IMR-90 (cell line): Measurements from ENCODE around the gene TEX48. TPM values are rescaled to one million over a fixed set of nuclear protein-coding genes. Genes with fewer than 3 reads are reported as not detected.

Source experiments
- ATAC-seq: fragments of 200-7000 bp; cut with Tn5 transposase; 2 replicates; pipeline ENCODE4 v1.9.1; 2020; ENCODE audit warnings: low read depth, mild to moderate bottlenecking, moderate library complexity
- BruUV-seq: library from RNA; stranded (reverse); fragments of 400-500 nt; replicated peaks from 2 replicates; lab custom pipeline; 2021; lab: Mats Ljungman, UMichigan
- CTCF ChIA-PET: fragments of 300-600 bp; formaldehyde crosslinking; extraction: SDS; loops from one replicate; lab custom pipeline; 2021; ENCODE audit warnings: antibody characterized with exemption; lab: Yijun Ruan, JAX
- POLR2A ChIA-PET: fragments of 300-600 bp; sonication (Branson Sonifier 250); formaldehyde crosslinking; loops from one replicate; lab custom pipeline; 2022; ENCODE audit warnings: antibody characterized with exemption; ENCODE audit not compliant: unreplicated experiment; lab: Charles Lee
- DNase-seq: peaks from one replicate; pipeline ENCODE4 v3.0.0; 2013
- H2AFZ ChIP-seq: replicated peaks from 2 replicates; pipeline ENCODE3; 2013; ENCODE audit warnings: low read length, mild to moderate bottlenecking; ENCODE audit not compliant: poor library complexity
- H2AK5ac ChIP-seq: 2 replicates; pipeline ENCODE4 v1.6.1; 2013; ENCODE audit warnings: low read depth, low read length, inconsistent platforms
- H2AK9ac ChIP-seq: replicated peaks from 2 replicates; pipeline ENCODE3; 2013; ENCODE audit warnings: mild to moderate bottlenecking, low read depth, low read length, moderate library complexity; ENCODE audit not compliant: poor library complexity
- H2BK120ac ChIP-seq: 2 replicates; pipeline ENCODE4 v1.6.1; 2013; ENCODE audit warnings: low read depth, low read length, inconsistent platforms
- H2BK15ac ChIP-seq: 3 replicates; pipeline ENCODE4 v1.6.1; 2013; ENCODE audit warnings: low read depth, low read length, inconsistent platforms
- H2BK20ac ChIP-seq: 2 replicates; pipeline ENCODE4 v1.6.1; 2013; ENCODE audit warnings: low read depth, mild to moderate bottlenecking, inconsistent platforms, low read length, moderate library complexity
- H2BK5ac ChIP-seq: 2 replicates; pipeline ENCODE4 v1.6.1; 2013; ENCODE audit warnings: mild to moderate bottlenecking, low read depth, low read length, inconsistent platforms; ENCODE audit not compliant: poor library complexity, severe bottlenecking
- H3K14ac ChIP-seq: replicated peaks from 2 replicates; pipeline ENCODE4 v1.6.1; 2013; ENCODE audit warnings: low read depth, low read length, inconsistent platforms
- H3K18ac ChIP-seq: 2 replicates; pipeline ENCODE4 v1.6.1; 2013; ENCODE audit warnings: low read depth, low read length, control low read depth
- H3K23ac ChIP-seq: 2 replicates; pipeline ENCODE4 v1.6.1; 2013; ENCODE audit warnings: low read depth, low read length, inconsistent platforms
- H3K27ac ChIP-seq: 2 replicates; pipeline ENCODE4 v1.5.1; 2013; ENCODE audit warnings: mild to moderate bottlenecking, control low read depth, low read length; ENCODE audit not compliant: insufficient read depth
- H3K27me3 ChIP-seq: 2 replicates; pipeline ENCODE4 v1.6.1; 2013; ENCODE audit warnings: low read length; ENCODE audit not compliant: control insufficient read depth, insufficient read depth
- H3K36me3 ChIP-seq: 2 replicates; pipeline ENCODE4 v1.6.1; 2013; ENCODE audit warnings: low read length, mixed read lengths; ENCODE audit not compliant: control insufficient read depth, insufficient read depth
- H3K4ac ChIP-seq: 2 replicates; pipeline ENCODE4 v1.6.1; 2013; ENCODE audit warnings: low read depth, low read length, inconsistent platforms
- H3K4me1 ChIP-seq: 2 replicates; pipeline ENCODE4 v1.6.1; 2013; ENCODE audit warnings: low read length, mixed read lengths; ENCODE audit not compliant: control insufficient read depth, insufficient read depth
- H3K4me2 ChIP-seq: 2 replicates; pipeline ENCODE4 v1.6.1; 2013; ENCODE audit warnings: low read depth, mild to moderate bottlenecking, control low read depth, low read length, moderate library complexity
- H3K4me3 ChIP-seq: 2 replicates; pipeline ENCODE4 v1.5.1; 2013; ENCODE audit warnings: low read depth, mild to moderate bottlenecking, control low read depth, low read length, moderate library complexity; ENCODE audit not compliant: insufficient read depth
- H3K56ac ChIP-seq: 2 replicates; pipeline ENCODE4 v1.6.1; 2013; ENCODE audit warnings: low read length, inconsistent platforms; ENCODE audit not compliant: insufficient read depth; ENCODE audit errors: extremely low read depth
- H3K79me1 ChIP-seq, 2 experiments: 2 replicates each; pipeline ENCODE4 v1.6.1; 2013; ENCODE audit warnings: low read length in 2 of 2, inconsistent platforms in 1 of 2, low read depth in 1 of 2
- H3K9ac ChIP-seq: 2 replicates; pipeline ENCODE4 v1.6.1; 2013; ENCODE audit warnings: low read depth, low read length, control low read depth
- H3K9me1 ChIP-seq: 2 replicates; pipeline ENCODE4 v1.6.1; 2013; ENCODE audit warnings: low read length, inconsistent platforms; ENCODE audit not compliant: insufficient read depth
- H3K9me3 ChIP-seq: 2 replicates; pipeline ENCODE4 v1.6.1; 2013; ENCODE audit warnings: low read length; ENCODE audit not compliant: control insufficient read depth, insufficient read depth
- H4K20me1 ChIP-seq: 2 replicates; pipeline ENCODE4 v1.6.1; 2013; ENCODE audit warnings: low read length, inconsistent platforms; ENCODE audit not compliant: insufficient read depth
- H4K5ac ChIP-seq: 2 replicates; pipeline ENCODE4 v1.6.1; 2013; ENCODE audit warnings: mild to moderate bottlenecking, low read depth, low read length, control low read depth
- H4K8ac ChIP-seq, 2 experiments: 2 replicates each; pipeline ENCODE4 v1.6.1; 2013; ENCODE audit warnings: low read depth in 2 of 2, low read length in 2 of 2, control low read depth in 1 of 2, inconsistent platforms in 1 of 2
- H4K91ac ChIP-seq: 2 replicates; pipeline ENCODE4 v1.6.1; 2013; ENCODE audit warnings: low read depth, low read length, inconsistent platforms; ENCODE audit not compliant: insufficient read depth
- CEBPB ChIP-seq: IDR thresholded peaks from 2 replicates; pipeline ENCODE4 v1.6.1; 2012; ENCODE audit warnings: low read depth, low read length, improper control_type of control experiment
- FOS ChIP-seq: fragments of 150-350 bp; IDR thresholded peaks from 2 replicates; pipeline ENCODE4 v1.6.1; 2016; ENCODE audit warnings: low read depth, low read length
- MAFK ChIP-seq: IDR thresholded peaks from 2 replicates; pipeline ENCODE4 v1.6.1; 2012; ENCODE audit warnings: low read depth, low read length, improper control_type of control experiment
- MAZ ChIP-seq: IDR thresholded peaks from 2 replicates; pipeline ENCODE4 v1.6.1; 2012; ENCODE audit warnings: low read depth, mild to moderate bottlenecking, low read length, improper control_type of control experiment, moderate library complexity, borderline replicate concordance
- RCOR1 ChIP-seq: IDR thresholded peaks from 2 replicates; pipeline ENCODE4 v1.6.1; 2012; ENCODE audit warnings: mild to moderate bottlenecking, low read length, improper control_type of control experiment; ENCODE audit not compliant: insufficient replicate concordance
- RFX5 ChIP-seq: IDR thresholded peaks from 2 replicates; pipeline ENCODE4 v1.8.0; 2012; ENCODE audit warnings: low read depth, mild to moderate bottlenecking, low read length, moderate library complexity
- WGBS, 2 experiments: methylation state at CpG; one replicate each; pipeline versions ENCODE4 v1.1.5 to v1.1.7; 2013; ENCODE audit warnings: missing lambda C conversion rate in 2 of 2; ENCODE audit not compliant: insufficient read length in 1 of 2; ENCODE audit errors: extremely low coverage in 2 of 2; 5-methylcytosine and 5-hydroxymethylcytosine counted together
- dilution Hi-C: fragments of 300-500 bp; cut with HindIII; formaldehyde crosslinking; loops from one replicate; pipeline ENCODE4 v1.14.3; 2018; ENCODE audit warnings: low sequenced_read_pairs; ENCODE audit not compliant: unreplicated experiment
- in situ Hi-C: fragments of 300-500 bp; cut with MboI; formaldehyde crosslinking; loops from 3 replicates; pipeline ENCODE4 v1.14.3; 2019; ENCODE audit warnings: low sequenced_read_pairs, inconsistent platforms, mixed read lengths
- intact Hi-C: fragments of 100-400 bp; cut with micrococcal nuclease; formaldehyde crosslinking; loops from 2 replicates; pipeline ENCODE4 v1.10.0; 2022
- polyA plus RNA-seq, 3 experiments: library from polyadenylated mRNA; depleted of rRNA; stranded (reverse); fragments of >200 nt; gene quantifications; 2 replicates each; pipeline ENCODE4 v1.2.3, GENCODE V29; 2012; ENCODE audit warnings: low replicate concordance in 1 of 3
- total RNA-seq: library from RNA; depleted of rRNA; stranded (reverse); fragments of >200 nt; gene quantifications from 2 replicates; pipeline ENCODE4 v1.2.3, GENCODE V29; 2012

The TEX48 gene
- total and polyA plus RNA-seq, 2 of the 4 experiments (the other 2 are of a cell fraction): not detected

DNA sequence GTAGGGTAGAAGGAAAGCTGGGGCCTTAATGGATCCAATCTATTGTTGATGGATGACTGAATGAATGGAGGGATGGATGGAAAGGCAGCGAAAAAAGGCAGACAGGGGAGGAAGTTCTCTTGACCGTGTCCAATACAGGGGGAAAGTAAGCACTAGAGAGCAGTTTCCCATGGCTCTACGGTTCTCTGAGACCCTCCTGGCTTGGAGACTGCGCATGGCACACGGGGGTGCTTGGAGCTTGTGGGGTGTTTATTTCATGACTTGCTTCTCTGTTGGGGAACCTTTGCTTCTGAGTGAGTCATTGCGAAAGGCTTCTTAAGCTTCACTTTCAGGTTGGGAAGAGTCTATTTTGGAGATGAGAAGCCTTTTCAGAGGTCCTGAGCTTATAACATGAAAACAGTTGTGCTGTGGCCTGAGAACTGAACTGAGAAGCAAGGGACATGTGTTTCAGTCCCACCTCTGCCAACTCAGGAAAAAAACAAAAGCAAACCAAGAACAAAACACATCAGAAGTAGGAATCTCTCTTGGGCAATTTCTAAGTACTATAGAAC lies 12.8 kb upstream of the TEX48 start:
- H3K4me1 ChIP-seq: peaks cover 13% of the 10 kb centered on the region
- no peak overlapping the region for H4K91ac ChIP-seq
- no CpG with 5 or more reads among the region's 6 CpGs for WGBS, 2 experiments
- BruUV-seq: no TSS peak
- no peaks in the 10 kb centered on the region for H3K27me3 ChIP-seq
- no peak overlapping the region for H3K27ac ChIP-seq
- 0 out of 2 replicates have a peak overlapping the region, but pooled peaks have one; percentile 54 for H3K14ac ChIP-seq
- no peak overlapping the region for H3K4me3 ChIP-seq
- ChIA-PET POLR2A (no interaction called here), CTCF (no interaction called here)
- H3K79me1 ChIP-seq: no peaks in the 10 kb centered on the region
- H3K23ac ChIP-seq: no peak overlapping the region
- peak overlapping the region; percentile 68; the same call in 1 of the 2 replicates for H2BK120ac ChIP-seq
- no peak overlapping the region for H2BK5ac ChIP-seq
- DNase-seq (peak; percentile 26), ATAC-seq (no peak)
- dilution Hi-C loops: no loop called here
- peak overlapping the region; percentile 5; the same call in 1 of the 3 replicates for H2BK15ac ChIP-seq
- H2BK20ac ChIP-seq: peak overlapping the region; percentile 32
- no peak overlapping the region for H2AK9ac ChIP-seq
- H2AK5ac ChIP-seq: peak overlapping the region; percentile 80; the same call in 1 of the 2 replicates
- peak overlapping the region in 1 of 2 experiments; percentile 51; a peak in 1 of 4 replicates for H4K8ac ChIP-seq
- H3K9ac ChIP-seq: no peak overlapping the region
- no peak overlapping the region for H2AFZ ChIP-seq
- no peak overlapping the region for H3K56ac ChIP-seq
- in situ Hi-C loops: no loop called here
- H4K20me1 ChIP-seq: no peaks in the 10 kb centered on the region
- peaks cover 18% of the 10 kb centered on the region for H3K9me1 ChIP-seq
- H3K4ac ChIP-seq: peak overlapping the region; percentile 62; the same call in 1 of the 2 replicates
- no peak for TF ChIP-seq RCOR1
- no peak for TF ChIP-seq MAZ
- no peak for TF ChIP-seq FOS
- peak; percentile 52; the same call in 1 of the 2 replicates for TF ChIP-seq CEBPB
- no peak for TF ChIP-seq RFX5
- no peak for TF ChIP-seq MAFK
- peaks cover 2% of the 10 kb centered on the region; the same call in 1 of the 2 replicates for H3K9me3 ChIP-seq
- no peaks in the 10 kb centered on the region for H3K36me3 ChIP-seq
- H4K5ac ChIP-seq: no peak overlapping the region
- H3K18ac ChIP-seq: peak overlapping the region; percentile 46; the same call in 1 of the 2 replicates
- intact Hi-C loops: no loop called here
- no peak overlapping the region for H3K4me2 ChIP-seq
